ENCODE measurements around the gene PRDX3. TPM values are rescaled to one million over a fixed set of nuclear protein-coding genes. Genes with fewer than 3 reads are reported as not detected.
A peak's percentile ranks its signal among the peaks of the same experiment; 100 is the strongest.

PRDX3 gene
- total and polyA plus RNA-seq, 7 donors = 133 to 267 (median 172) TPM

DNA sequence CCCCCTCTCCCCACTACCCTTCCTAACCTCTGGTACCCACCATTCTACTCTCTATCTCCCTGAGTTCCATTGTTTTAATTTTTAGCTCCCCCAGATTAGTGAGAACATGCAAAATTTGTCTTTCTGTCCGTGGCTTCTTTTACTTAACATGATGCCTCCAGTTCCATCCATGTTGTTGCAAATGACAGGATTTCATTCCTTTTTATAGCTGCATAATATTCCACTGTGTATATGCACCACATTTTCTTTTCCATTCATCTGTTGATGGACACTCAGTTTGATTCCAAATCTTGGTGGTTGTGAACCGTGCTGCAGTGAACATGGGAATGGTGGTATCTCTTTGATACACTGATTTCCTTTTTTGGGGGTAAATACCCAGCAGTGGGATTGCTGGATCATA, 52.7 kb downstream of the PRDX3 start:
- WGBS, 2 donors = 95 to 98% methylated on average over 2 of the region's 2 CpGs
- intact Hi-C loops (cut with DNase I) = no loop called here
- peaks cover 0 to 1% (median under 1%) of the 10 kb centered on the region in 4 donors for H3K4me1 ChIP-seq
- DNase-seq = no peak
- H3K4me3 ChIP-seq = no peak overlapping the region
- no peaks in the 10 kb centered on the region for H3K9me3 ChIP-seq
- no peak overlapping the region for H3K27ac ChIP-seq
- H3K36me3 ChIP-seq = peaks cover 13 to 100% (median 38%) of the 10 kb centered on the region in 4 donors
- H3K27me3 ChIP-seq = no peaks in the 10 kb centered on the region
- TF ChIP-seq, protein P1, sequence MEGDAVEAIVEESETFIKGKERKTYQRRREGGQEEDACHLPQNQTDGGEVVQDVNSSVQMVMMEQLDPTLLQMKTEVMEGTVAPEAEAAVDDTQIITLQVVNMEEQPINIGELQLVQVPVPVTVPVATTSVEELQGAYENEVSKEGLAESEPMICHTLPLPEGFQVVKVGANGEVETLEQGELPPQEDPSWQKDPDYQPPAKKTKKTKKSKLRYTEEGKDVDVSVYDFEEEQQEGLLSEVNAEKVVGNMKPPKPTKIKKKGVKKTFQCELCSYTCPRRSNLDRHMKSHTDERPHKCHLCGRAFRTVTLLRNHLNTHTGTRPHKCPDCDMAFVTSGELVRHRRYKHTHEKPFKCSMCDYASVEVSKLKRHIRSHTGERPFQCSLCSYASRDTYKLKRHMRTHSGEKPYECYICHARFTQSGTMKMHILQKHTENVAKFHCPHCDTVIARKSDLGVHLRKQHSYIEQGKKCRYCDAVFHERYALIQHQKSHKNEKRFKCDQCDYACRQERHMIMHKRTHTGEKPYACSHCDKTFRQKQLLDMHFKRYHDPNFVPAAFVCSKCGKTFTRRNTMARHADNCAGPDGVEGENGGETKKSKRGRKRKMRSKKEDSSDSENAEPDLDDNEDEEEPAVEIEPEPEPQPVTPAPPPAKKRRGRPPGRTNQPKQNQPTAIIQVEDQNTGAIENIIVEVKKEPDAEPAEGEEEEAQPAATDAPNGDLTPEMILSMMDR (IDR thresholded peaks at IDR 0.05) = no peak
- TF ChIP-seq POLR2AphosphoS5 (IDR thresholded peaks at IDR 0.05) (no peak), POLR2A (IDR thresholded peaks at IDR 0.05) (no peak), EP300 (IDR thresholded peaks at IDR 0.05) (no peak)

DNA sequence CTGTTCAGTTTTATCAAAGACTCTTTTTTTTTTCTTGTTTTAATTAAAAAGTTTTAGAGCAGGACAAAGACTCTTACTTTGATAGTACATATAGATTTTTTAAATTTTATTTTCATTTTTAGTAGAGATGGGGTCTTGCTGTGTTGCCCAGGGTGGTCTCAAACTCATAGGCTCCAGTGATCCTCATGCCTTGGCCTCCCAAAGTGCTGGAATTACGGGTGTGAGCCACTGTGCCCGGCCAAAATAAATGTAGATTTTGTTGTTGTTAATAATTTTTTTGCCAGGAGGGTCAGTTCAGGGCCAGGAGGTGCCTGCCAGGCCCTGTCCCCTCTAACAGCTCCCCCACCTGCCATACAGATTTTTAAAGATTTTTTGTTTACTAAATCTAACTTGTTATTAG, 57.7 kb downstream of the PRDX3 start:
- intact Hi-C loops (cut with DNase I) = no loop called here
- H3K27ac ChIP-seq = peak overlapping the region; percentile 24 to 54 (median 46)
- TF ChIP-seq POLR2AphosphoS5 (IDR thresholded peaks at IDR 0.05) (no peak), EP300 (IDR thresholded peaks at IDR 0.05) (no peak), POLR2A (IDR thresholded peaks at IDR 0.05) (no peak)
- TF ChIP-seq, protein P1 (IDR thresholded peaks at IDR 0.05) = no peak
- no peaks in the 10 kb centered on the region for H3K9me3 ChIP-seq
- WGBS, 2 donors = 95 to 96% methylated on average over 2 of the region's 2 CpGs
- H3K4me1 ChIP-seq = peaks cover 0 to 13% (median 5%) of the 10 kb centered on the region in 4 donors
- peaks cover 22 to 89% (median 45%) of the 10 kb centered on the region in 4 donors for H3K36me3 ChIP-seq
- no peaks in the 10 kb centered on the region for H3K27me3 ChIP-seq
- no peak for DNase-seq
- no peak overlapping the region for H3K4me3 ChIP-seq

DNA sequence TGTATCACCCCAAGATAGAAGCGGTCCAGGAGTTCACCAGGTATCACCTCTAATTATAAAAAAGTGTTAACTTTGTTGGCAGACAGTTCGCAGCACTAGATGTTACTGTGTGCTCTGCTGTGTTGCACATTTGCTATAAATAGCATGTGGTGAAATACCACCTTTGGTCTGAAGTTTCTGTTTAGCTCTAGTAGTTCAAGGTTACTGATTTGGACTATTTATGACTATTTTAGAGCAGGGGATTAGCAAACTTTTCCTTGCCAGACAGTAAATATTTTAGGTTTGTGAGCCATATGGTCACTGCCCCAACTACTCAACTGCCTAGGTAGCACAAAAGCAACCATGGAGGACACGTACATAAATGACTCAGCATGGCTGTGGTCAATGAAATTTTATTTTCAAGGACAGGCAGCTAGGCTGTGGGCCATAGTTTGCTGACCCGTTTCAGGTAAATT, 58.2 kb downstream of the PRDX3 start:
- no peaks in the 10 kb centered on the region for H3K27me3 ChIP-seq
- peak overlapping the region; percentile 24 to 54 (median 46) for H3K27ac ChIP-seq
- peaks cover 0 to 13% (median 5%) of the 10 kb centered on the region in 4 donors for H3K4me1 ChIP-seq
- no peak overlapping the region for H3K4me3 ChIP-seq
- TF ChIP-seq POLR2A (IDR thresholded peaks at IDR 0.05) (no peak), POLR2AphosphoS5 (IDR thresholded peaks at IDR 0.05) (no peak), EP300 (IDR thresholded peaks at IDR 0.05) (no peak)
- TF ChIP-seq, protein P1 (IDR thresholded peaks at IDR 0.05) = no peak
- peak; percentile 9 for DNase-seq
- H3K9me3 ChIP-seq = no peaks in the 10 kb centered on the region
- 68 to 82% methylated on average over 4 of the region's 4 CpGs for WGBS, 2 donors
- peaks cover 20 to 85% (median 43%) of the 10 kb centered on the region in 4 donors for H3K36me3 ChIP-seq
- intact Hi-C loops (cut with DNase I) = no loop called here

GRCh38 chr10:119119400-119119799, 59.2 kb downstream of the PRDX3 start:
- Histone ChIP-seq H3K36me3 (peaks cover 20 to 74% (median 39%) of the 10 kb centered on the region in 4 donors), H3K27me3 (no peaks in the 10 kb centered on the region), H3K4me3 (no peak overlapping the region), H3K27ac (no peak overlapping the region), H3K4me1 (peaks cover 0 to 20% (median 11%) of the 10 kb centered on the region in 4 donors), H3K9me3 (no peaks in the 10 kb centered on the region)
- intact Hi-C loops (cut with DNase I) = no loop called here
- TF ChIP-seq POLR2AphosphoS5 (IDR thresholded peaks at IDR 0.05) (no peak), POLR2A (IDR thresholded peaks at IDR 0.05) (no peak), EP300 (IDR thresholded peaks at IDR 0.05) (no peak)
- TF ChIP-seq, protein P1 (IDR thresholded peaks at IDR 0.05) = no peak
- WGBS, 2 donors = 96 to 100% methylated on average over 1 of the region's 1 CpG
- DNase-seq = peak; percentile 21

GRCh38 chr10:119118231-119118630, 60.4 kb downstream of the PRDX3 start:
- TF ChIP-seq EP300 (IDR thresholded peaks at IDR 0.05) (no peak), POLR2A (IDR thresholded peaks at IDR 0.05) (no peak)
- Histone ChIP-seq H3K4me1 (peaks cover 0 to 30% (median 23%) of the 10 kb centered on the region in 4 donors), H3K4me3 (no peak overlapping the region), H3K27me3 (no peaks in the 10 kb centered on the region), H3K36me3 (peaks cover 20 to 63% (median 34%) of the 10 kb centered on the region in 4 donors), H3K9me3 (no peaks in the 10 kb centered on the region), H3K27ac (no peak overlapping the region)
- peak; percentile 36 for DNase-seq
- WGBS, 2 donors = 95% methylated on average over 5 of the region's 5 CpGs
- intact Hi-C loops (cut with DNase I) = no loop called here

Small RNAs within 50 kb of the gene (small RNA-seq; reads per million reads assigned to genes)
- 0 reads per million in 3 donors for gene RN7SL749P

Other genes starting within 250 kb of the PRDX3 start
- 1 to 10 TPM; 2.6 to 4.7 (median 4.0) TPM for gene NANOS1, start 149.1 kb downstream of the PRDX3 start, total RNA-seq
- under 1 TPM in 1 of 3 donors, not detected in 2; 0.69 TPM for gene NANOS1, start 149.1 kb downstream of the PRDX3 start, polyA plus RNA-seq
- gene EIF3A, start 98.0 kb downstream of the PRDX3 start, total RNA-seq = 100 to 1,000 TPM in 3 of 4 donors, 10 to 100 TPM in 1; 98.4 to 135 (median 110) TPM
- 10 to 100 TPM; 27.5 to 71.0 (median 33.0) TPM for gene EIF3A, start 98.0 kb downstream of the PRDX3 start, polyA plus RNA-seq
- gene DENND10, start 74.7 kb downstream of the PRDX3 start, total RNA-seq = 10 to 100 TPM; 35.0 to 51.3 (median 39.3) TPM
- gene DENND10, start 74.7 kb downstream of the PRDX3 start, polyA plus RNA-seq = 10 to 100 TPM; 25.8 to 44.6 (median 43.2) TPM
- 10 to 100 TPM; 16.8 to 26.5 (median 19.6) TPM for gene SFXN4, start 13.1 kb downstream of the PRDX3 start, total RNA-seq
- gene SFXN4, start 13.1 kb downstream of the PRDX3 start, polyA plus RNA-seq = 10 to 100 TPM; 14.8 to 48.3 (median 22.2) TPM
- gene GRK5, start 28.8 kb upstream of the PRDX3 start, total RNA-seq = 10 to 100 TPM; 19.8 to 32.4 (median 22.2) TPM
- 10 to 100 TPM in 2 of 3 donors, 1 to 10 TPM in 1; 7.9 to 19.2 (median 15.5) TPM for gene GRK5, start 28.8 kb upstream of the PRDX3 start, polyA plus RNA-seq

Data from sigmoid colon (tissue), 7 donors.